ENCODE results near the gene MGST2. TPM values are rescaled to one million over a fixed set of nuclear protein-coding genes. Genes with fewer than 3 reads are reported as not detected.

Gene MGST2
- total and polyA plus RNA-seq, 4 donors, result 69.6 to 170 (median 90.7) TPM

DNA sequence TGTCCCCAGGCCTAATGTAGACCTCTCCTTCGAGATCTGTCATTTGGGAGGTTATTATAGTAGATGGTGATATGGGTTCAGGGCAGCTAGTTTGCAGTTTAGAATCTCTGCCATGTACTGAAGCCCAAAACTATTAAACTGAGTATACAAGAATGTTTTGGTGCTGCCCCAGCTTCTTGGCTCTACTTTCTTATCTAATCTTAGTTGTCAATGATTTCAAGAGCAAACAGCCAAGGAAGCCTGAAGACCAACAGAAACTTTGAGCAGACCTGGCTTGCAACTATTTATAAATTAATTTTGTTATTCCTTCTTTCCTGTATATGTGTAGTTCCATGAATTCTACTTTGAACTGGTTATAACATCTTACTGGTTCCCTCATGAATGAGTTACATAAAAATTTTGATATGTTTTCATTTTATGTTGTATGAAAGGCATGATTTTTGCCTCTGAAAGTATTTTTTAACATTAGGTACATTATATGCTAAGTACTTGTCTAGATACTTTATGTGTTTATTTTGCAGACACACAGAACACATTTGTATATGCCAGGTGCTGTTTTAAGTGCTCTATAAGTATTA lies 2.0 kb upstream of the MGST2 start:
- no peak for TF ChIP-seq GABPA (IDR thresholded peaks at IDR 0.05 in 1 of 2, conservative IDR thresholded peaks at IDR 0.05 in 1 of 2)
- TF ChIP-seq JUND (IDR thresholded peaks at IDR 0.05), result no peak
- TF ChIP-seq, protein P1, sequence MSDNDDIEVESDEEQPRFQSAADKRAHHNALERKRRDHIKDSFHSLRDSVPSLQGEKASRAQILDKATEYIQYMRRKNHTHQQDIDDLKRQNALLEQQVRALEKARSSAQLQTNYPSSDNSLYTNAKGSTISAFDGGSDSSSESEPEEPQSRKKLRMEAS (IDR thresholded peaks at IDR 0.05), result no peak
- no peak for TF ChIP-seq RAD21 (IDR thresholded peaks at IDR 0.05)
- TF ChIP-seq FOXA2 (IDR thresholded peaks at IDR 0.05), result no peak
- no peak for TF ChIP-seq HNF4A (conservative IDR thresholded peaks at IDR 0.05)
- TF ChIP-seq, protein P2, sequence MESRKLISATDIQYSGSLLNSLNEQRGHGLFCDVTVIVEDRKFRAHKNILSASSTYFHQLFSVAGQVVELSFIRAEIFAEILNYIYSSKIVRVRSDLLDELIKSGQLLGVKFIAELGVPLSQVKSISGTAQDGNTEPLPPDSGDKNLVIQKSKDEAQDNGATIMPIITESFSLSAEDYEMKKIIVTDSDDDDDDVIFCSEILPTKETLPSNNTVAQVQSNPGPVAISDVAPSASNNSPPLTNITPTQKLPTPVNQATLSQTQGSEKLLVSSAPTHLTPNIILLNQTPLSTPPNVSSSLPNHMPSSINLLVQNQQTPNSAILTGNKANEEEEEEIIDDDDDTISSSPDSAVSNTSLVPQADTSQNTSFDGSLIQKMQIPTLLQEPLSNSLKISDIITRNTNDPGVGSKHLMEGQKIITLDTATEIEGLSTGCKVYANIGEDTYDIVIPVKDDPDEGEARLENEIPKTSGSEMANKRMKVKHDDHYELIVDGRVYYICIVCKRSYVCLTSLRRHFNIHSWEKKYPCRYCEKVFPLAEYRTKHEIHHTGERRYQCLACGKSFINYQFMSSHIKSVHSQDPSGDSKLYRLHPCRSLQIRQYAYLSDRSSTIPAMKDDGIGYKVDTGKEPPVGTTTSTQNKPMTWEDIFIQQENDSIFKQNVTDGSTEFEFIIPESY (IDR thresholded peaks at IDR 0.05), result no peak
- no peak for TF ChIP-seq SP1 (IDR thresholded peaks at IDR 0.05)
- TF ChIP-seq, protein P3, sequence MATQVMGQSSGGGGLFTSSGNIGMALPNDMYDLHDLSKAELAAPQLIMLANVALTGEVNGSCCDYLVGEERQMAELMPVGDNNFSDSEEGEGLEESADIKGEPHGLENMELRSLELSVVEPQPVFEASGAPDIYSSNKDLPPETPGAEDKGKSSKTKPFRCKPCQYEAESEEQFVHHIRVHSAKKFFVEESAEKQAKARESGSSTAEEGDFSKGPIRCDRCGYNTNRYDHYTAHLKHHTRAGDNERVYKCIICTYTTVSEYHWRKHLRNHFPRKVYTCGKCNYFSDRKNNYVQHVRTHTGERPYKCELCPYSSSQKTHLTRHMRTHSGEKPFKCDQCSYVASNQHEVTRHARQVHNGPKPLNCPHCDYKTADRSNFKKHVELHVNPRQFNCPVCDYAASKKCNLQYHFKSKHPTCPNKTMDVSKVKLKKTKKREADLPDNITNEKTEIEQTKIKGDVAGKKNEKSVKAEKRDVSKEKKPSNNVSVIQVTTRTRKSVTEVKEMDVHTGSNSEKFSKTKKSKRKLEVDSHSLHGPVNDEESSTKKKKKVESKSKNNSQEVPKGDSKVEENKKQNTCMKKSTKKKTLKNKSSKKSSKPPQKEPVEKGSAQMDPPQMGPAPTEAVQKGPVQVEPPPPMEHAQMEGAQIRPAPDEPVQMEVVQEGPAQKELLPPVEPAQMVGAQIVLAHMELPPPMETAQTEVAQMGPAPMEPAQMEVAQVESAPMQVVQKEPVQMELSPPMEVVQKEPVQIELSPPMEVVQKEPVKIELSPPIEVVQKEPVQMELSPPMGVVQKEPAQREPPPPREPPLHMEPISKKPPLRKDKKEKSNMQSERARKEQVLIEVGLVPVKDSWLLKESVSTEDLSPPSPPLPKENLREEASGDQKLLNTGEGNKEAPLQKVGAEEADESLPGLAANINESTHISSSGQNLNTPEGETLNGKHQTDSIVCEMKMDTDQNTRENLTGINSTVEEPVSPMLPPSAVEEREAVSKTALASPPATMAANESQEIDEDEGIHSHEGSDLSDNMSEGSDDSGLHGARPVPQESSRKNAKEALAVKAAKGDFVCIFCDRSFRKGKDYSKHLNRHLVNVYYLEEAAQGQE (IDR thresholded peaks at IDR 0.05), result no peak
- no peak for TF ChIP-seq HNF4G (IDR thresholded peaks at IDR 0.05)
- TF ChIP-seq, protein P4, sequence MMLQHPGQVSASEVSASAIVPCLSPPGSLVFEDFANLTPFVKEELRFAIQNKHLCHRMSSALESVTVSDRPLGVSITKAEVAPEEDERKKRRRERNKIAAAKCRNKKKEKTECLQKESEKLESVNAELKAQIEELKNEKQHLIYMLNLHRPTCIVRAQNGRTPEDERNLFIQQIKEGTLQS (IDR thresholded peaks at IDR 0.05), result no peak
- TF ChIP-seq RXRA (IDR thresholded peaks at IDR 0.05), result no peak
- no peak for TF ChIP-seq YY1 (IDR thresholded peaks at IDR 0.05)
- TF ChIP-seq, protein P5, sequence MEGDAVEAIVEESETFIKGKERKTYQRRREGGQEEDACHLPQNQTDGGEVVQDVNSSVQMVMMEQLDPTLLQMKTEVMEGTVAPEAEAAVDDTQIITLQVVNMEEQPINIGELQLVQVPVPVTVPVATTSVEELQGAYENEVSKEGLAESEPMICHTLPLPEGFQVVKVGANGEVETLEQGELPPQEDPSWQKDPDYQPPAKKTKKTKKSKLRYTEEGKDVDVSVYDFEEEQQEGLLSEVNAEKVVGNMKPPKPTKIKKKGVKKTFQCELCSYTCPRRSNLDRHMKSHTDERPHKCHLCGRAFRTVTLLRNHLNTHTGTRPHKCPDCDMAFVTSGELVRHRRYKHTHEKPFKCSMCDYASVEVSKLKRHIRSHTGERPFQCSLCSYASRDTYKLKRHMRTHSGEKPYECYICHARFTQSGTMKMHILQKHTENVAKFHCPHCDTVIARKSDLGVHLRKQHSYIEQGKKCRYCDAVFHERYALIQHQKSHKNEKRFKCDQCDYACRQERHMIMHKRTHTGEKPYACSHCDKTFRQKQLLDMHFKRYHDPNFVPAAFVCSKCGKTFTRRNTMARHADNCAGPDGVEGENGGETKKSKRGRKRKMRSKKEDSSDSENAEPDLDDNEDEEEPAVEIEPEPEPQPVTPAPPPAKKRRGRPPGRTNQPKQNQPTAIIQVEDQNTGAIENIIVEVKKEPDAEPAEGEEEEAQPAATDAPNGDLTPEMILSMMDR (IDR thresholded peaks at IDR 0.05; ENCODE audit: low read depth, low read length, missing input control), result no peak
- Histone ChIP-seq H3K27me3 (ENCODE audit: control insufficient read depth in 4 of 4, insufficient read depth in 4 of 4, low read length in 3 of 4) (no peaks in the 10 kb centered on the region), H3K9me3 (ENCODE audit: control insufficient read depth in 4 of 4, low read length in 3 of 4) (no peaks in the 10 kb centered on the region), H3K4me1 (ENCODE audit: control insufficient read depth in 4 of 4, insufficient read depth in 4 of 4, low read length in 3 of 4) (peaks cover 12 to 41% (median 26%) of the 10 kb centered on the region in 4 donors), H3K27ac (ENCODE audit: low read depth in 1 of 2, low read length in 2 of 2) (no peak overlapping the region), H3K36me3 (ENCODE audit: control insufficient read depth in 4 of 4, insufficient read depth in 3 of 4, low read depth in 1 of 4, low read length in 3 of 4) (no peaks in the 10 kb centered on the region), H3K9ac (ENCODE audit: low read depth in 1 of 2, low read length in 2 of 2) (no peak overlapping the region), H3K4me3 (ENCODE audit: low read depth in 1 of 3, low read length in 3 of 3) (no peak overlapping the region)
- WGBS, result 92% methylated on average over 1 of the region's 1 CpG
- DNase-seq (ENCODE audit: low spot score), result no peak

DNA sequence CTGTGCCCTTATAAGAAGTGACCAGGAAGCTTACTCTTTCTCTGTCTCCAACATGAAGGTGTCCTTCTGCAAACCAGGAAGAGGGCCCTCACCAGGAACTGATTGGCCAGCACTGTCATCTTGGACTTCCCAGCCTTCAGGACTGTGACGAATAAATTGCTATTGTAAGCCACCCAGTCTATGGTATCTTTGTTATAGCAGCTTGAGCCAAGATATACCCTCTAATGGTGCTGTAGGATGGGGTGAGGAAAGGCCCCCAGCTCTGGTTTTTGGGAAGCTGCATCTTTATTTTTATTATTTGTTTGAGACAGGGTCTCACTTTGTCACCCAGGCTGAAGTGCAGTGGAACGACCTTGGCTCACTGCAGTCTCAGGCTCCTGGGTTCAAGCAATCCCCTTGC lies 1.2 kb upstream of the MGST2 start:
- Histone ChIP-seq H3K4me3 (ENCODE audit: low read depth in 1 of 3, low read length in 3 of 3) (no peak overlapping the region), H3K9me3 (ENCODE audit: control insufficient read depth in 4 of 4, low read length in 3 of 4) (no peaks in the 10 kb centered on the region), H3K27me3 (ENCODE audit: control insufficient read depth in 4 of 4, insufficient read depth in 4 of 4, low read length in 3 of 4) (no peaks in the 10 kb centered on the region), H3K4me1 (ENCODE audit: control insufficient read depth in 4 of 4, insufficient read depth in 4 of 4, low read length in 3 of 4) (peaks cover 12 to 49% (median 31%) of the 10 kb centered on the region in 4 donors), H3K9ac (ENCODE audit: low read depth in 1 of 2, low read length in 2 of 2) (no peak overlapping the region), H3K36me3 (ENCODE audit: control insufficient read depth in 4 of 4, insufficient read depth in 3 of 4, low read depth in 1 of 4, low read length in 3 of 4) (no peaks in the 10 kb centered on the region), H3K27ac (ENCODE audit: low read depth in 1 of 2, low read length in 2 of 2) (no peak overlapping the region)
- no peak for DNase-seq (ENCODE audit: low spot score)
- WGBS, result 89% methylated on average over 2 of the region's 2 CpGs
- TF ChIP-seq, protein P4 (IDR thresholded peaks at IDR 0.05), result no peak
- TF ChIP-seq, protein P2 (IDR thresholded peaks at IDR 0.05), result no peak
- TF ChIP-seq FOXA2 (IDR thresholded peaks at IDR 0.05) (no peak), GABPA (IDR thresholded peaks at IDR 0.05 in 1 of 2, conservative IDR thresholded peaks at IDR 0.05 in 1 of 2) (no peak), RXRA (IDR thresholded peaks at IDR 0.05) (no peak), TAF1 (conservative IDR thresholded peaks at IDR 0.05) (no peak), HNF4G (IDR thresholded peaks at IDR 0.05) (no peak), HNF4A (conservative IDR thresholded peaks at IDR 0.05) (no peak)
- TF ChIP-seq, protein P3 (IDR thresholded peaks at IDR 0.05), result no peak
- TF ChIP-seq, protein P1 (IDR thresholded peaks at IDR 0.05), result no peak
